ENCODE measurements around the gene CLEC3B.
"Not testable (repeated sequence)": the region's sequence is repeated elsewhere in the genome, so short reads cannot be mapped to it uniquely, and the experiment has no call there.

The CLEC3B gene

GRCh38 chr3:45035441-45036301 lies 9.6 kb downstream of the CLEC3B start:
- DNase-seq (ENCODE audit: low spot score), result no peak

- peak; percentile 96 for DNase-seq (ENCODE audit: low spot score)
These were observed 11.8 kb downstream of the CLEC3B start for GRCh38 chr3:45037720-45038455.

GRCh38 chr3:45041666-45042065 lies 15.6 kb downstream of the CLEC3B start:
- DNase-seq (ENCODE audit: low spot score), result no peak

- DNase-seq (ENCODE audit: low spot score), result no peak
These were observed 16.1 kb downstream of the CLEC3B start for GRCh38 chr3:45042162-45042561.

GRCh38 chr3:45043728-45044299 lies 17.7 kb downstream of the CLEC3B start:
- DNase-seq (ENCODE audit: low spot score), result peak; percentile 60

- no peak for DNase-seq (ENCODE audit: low spot score)
These were observed 22.1 kb downstream of the CLEC3B start for GRCh38 chr3:45048244-45048643.

- DNase-seq (ENCODE audit: low spot score), result no peak
These were observed 23.7 kb downstream of the CLEC3B start for GRCh38 chr3:45049807-45050206.

GRCh38 chr3:45051685-45052084 lies 25.6 kb downstream of the CLEC3B start:
- DNase-seq (ENCODE audit: low spot score), result no peak

GRCh38 chr3:45053805-45054195 lies 27.7 kb downstream of the CLEC3B start:
- DNase-seq (ENCODE audit: low spot score), result not testable (repeated sequence)

- DNase-seq (ENCODE audit: low spot score), result no peak
These were observed 28.2 kb downstream of the CLEC3B start for GRCh38 chr3:45054196-45054857.

- DNase-seq (ENCODE audit: low spot score), result no peak
These were observed 28.9 kb downstream of the CLEC3B start for GRCh38 chr3:45055032-45055410.

GRCh38 chr3:45055411-45056143 lies 29.5 kb downstream of the CLEC3B start:
- no peak for DNase-seq (ENCODE audit: low spot score)

GRCh38 chr3:45056608-45057301 lies 30.7 kb downstream of the CLEC3B start:
- DNase-seq (ENCODE audit: low spot score), result no peak

GRCh38 chr3:45057557-45057956 lies 31.5 kb downstream of the CLEC3B start:
- no peak for DNase-seq (ENCODE audit: low spot score)

GRCh38 chr3:45059132-45059531 lies 33.0 kb downstream of the CLEC3B start:
- no peak for DNase-seq (ENCODE audit: low spot score)

- no peak for DNase-seq (ENCODE audit: low spot score)
These were observed 34.2 kb downstream of the CLEC3B start for GRCh38 chr3:45060165-45060892.

- DNase-seq (ENCODE audit: low spot score), result no peak
These were observed 36.6 kb downstream of the CLEC3B start for GRCh38 chr3:45062697-45063070.

- peak; percentile 93 for DNase-seq (ENCODE audit: low spot score)
These were observed 38.6 kb downstream of the CLEC3B start for GRCh38 chr3:45064512-45065372.

GRCh38 chr3:45065373-45065720 lies 39.2 kb downstream of the CLEC3B start:
- DNase-seq (ENCODE audit: low spot score), result no peak

All from kidney capillary endothelial cell (primary cell).